ENCODE results near the gene TNNC2. TPM values are rescaled to one million over a fixed set of nuclear protein-coding genes. Genes with fewer than 3 reads are reported as not detected.

The TNNC2 gene
- total and polyA plus RNA-seq, 2 donors (not counting 1 experiment from before 2014, with no cell fraction given): 0.33 TPM; not detected in 1

DNA sequence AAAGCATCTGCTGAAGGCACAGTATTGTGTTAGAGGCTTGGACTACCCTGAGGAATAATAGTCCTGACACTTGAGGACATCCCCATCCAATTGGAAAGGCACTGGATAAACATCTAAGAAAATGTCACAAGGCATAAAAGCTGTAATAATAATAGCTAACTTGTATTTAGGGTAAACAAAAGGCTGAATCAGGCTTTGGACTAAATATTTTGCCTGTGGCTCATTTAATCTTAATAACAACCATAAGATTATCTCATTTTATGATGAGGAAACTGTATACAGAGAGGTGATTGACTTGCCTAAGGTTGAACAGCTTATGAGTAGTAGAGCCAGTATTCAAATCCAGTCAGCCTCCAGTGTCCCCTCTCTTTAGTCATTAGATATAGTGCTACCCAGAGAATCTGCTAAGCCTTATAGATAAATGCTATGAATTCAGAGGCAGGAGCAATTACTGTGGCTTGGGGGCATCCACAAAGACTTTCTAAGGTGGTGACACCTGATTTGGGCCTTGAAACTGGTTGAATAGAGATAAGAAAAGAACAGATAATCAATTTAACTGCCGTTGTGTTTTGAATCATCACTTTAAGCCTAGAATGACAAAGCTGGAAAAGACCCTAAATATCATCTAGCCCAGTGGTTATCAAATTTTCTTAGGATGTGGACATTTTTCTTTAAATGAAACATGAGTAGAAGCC, 46.4 kb upstream of the TNNC2 start:
- TF ChIP-seq EZH2 (IDR thresholded peaks at IDR 0.05; ENCODE audit: borderline replicate concordance, insufficient read depth, low read depth, low read length, poor library complexity, severe bottlenecking): no peak
- TF ChIP-seq, protein P1, sequence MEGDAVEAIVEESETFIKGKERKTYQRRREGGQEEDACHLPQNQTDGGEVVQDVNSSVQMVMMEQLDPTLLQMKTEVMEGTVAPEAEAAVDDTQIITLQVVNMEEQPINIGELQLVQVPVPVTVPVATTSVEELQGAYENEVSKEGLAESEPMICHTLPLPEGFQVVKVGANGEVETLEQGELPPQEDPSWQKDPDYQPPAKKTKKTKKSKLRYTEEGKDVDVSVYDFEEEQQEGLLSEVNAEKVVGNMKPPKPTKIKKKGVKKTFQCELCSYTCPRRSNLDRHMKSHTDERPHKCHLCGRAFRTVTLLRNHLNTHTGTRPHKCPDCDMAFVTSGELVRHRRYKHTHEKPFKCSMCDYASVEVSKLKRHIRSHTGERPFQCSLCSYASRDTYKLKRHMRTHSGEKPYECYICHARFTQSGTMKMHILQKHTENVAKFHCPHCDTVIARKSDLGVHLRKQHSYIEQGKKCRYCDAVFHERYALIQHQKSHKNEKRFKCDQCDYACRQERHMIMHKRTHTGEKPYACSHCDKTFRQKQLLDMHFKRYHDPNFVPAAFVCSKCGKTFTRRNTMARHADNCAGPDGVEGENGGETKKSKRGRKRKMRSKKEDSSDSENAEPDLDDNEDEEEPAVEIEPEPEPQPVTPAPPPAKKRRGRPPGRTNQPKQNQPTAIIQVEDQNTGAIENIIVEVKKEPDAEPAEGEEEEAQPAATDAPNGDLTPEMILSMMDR (IDR thresholded peaks at IDR 0.05): no peak
- CTCF ChIA-PET: interaction anchor here (1.4 kb wide), 1 partner anchor 32 kb away, joined by 3 read pairs; no protein-coding TSS in a partner anchor
- POLR2A ChIA-PET: interaction anchor here (1.6 kb wide), 1 partner anchor 61 kb away, joined by 3 read pairs; the partner anchor contains the start of gene PCIF1

DNA sequence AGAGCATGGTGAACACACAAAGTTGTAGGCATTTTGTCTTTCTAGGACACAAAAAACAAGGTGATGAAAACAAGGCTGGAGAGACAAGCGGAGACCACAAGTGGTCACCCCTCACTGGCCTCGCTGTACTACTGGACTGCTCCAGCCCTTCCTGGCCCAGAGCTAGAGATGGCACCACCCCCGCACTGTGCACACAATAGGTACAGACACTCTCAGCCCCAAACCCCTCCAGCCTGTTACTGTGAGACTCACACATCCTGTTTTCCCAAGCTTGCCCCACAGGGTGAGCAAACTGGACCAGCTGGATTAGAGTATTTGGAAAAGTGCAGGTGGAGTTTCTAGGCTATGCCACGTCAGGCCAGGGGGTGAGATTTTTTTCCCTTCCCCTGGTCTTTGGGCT, 45.5 kb upstream of the TNNC2 start:
- H3K9ac ChIP-seq (ENCODE audit: low read length): no peak overlapping the region
- TF ChIP-seq, protein P1 (IDR thresholded peaks at IDR 0.05): no peak
- TF ChIP-seq EZH2 (IDR thresholded peaks at IDR 0.05; ENCODE audit: borderline replicate concordance, insufficient read depth, low read depth, low read length, poor library complexity, severe bottlenecking): no peak
- ATAC-seq (ENCODE audit: low read depth): no peak
- no peak overlapping the region for H3K27ac ChIP-seq (ENCODE audit: low read length in 2 of 2)
- no peak overlapping the region for H3K27ac Mint-ChIP-seq
- no peaks in the 10 kb centered on the region for H3K27me3 ChIP-seq (replicated peaks in 1 of 4; ENCODE audit: control extremely low read depth in 1 of 4, control insufficient read depth in 3 of 4, insufficient read depth in 4 of 4, low read length in 3 of 4)
- H3K27me3 Mint-ChIP-seq: no peaks in the 10 kb centered on the region
- no peaks in the 10 kb centered on the region for H3K4me1 Mint-ChIP-seq
- 97% methylated on average over 3 of the region's 4 CpGs for WGBS (ENCODE audit: insufficient coverage)
- H3K4me1 ChIP-seq (ENCODE audit: control insufficient read depth in 2 of 2, insufficient read depth in 2 of 2, low read length in 2 of 2): no peaks in the 10 kb centered on the region
- CTCF ChIA-PET: interaction anchor here (1.4 kb wide), 1 partner anchor 31 kb away, joined by 3 read pairs; no protein-coding TSS in a partner anchor
- no peak overlapping the region for H3K4me3 Mint-ChIP-seq
- no peaks in the 10 kb centered on the region for H3K79me2 ChIP-seq (ENCODE audit: control insufficient read depth, insufficient read depth, low read length)
- no peaks in the 10 kb centered on the region for H3K9me3 Mint-ChIP-seq (ENCODE audit: insufficient read depth)
- no peak overlapping the region for H2AFZ ChIP-seq (ENCODE audit: insufficient read depth, low read depth, low read length, poor library complexity, severe bottlenecking)
- H3K4me3 ChIP-seq (ENCODE audit: control extremely low read depth in 1 of 5, extremely low read depth in 1 of 5, insufficient read depth in 1 of 5, low read depth in 2 of 5, low read length in 4 of 5): no peak overlapping the region
- no peaks in the 10 kb centered on the region for H3K9me3 ChIP-seq (ENCODE audit: control extremely low read depth in 1 of 3, control insufficient read depth in 2 of 3, insufficient read depth in 1 of 3, low read length in 2 of 3)
- POLR2A ChIA-PET: interaction anchor here (0.8 kb wide), 1 partner anchor 9 kb away, joined by 3 read pairs; no protein-coding TSS in a partner anchor
- peaks cover 2 to 15% of the 10 kb centered on the region in 2 experiments for H3K36me3 ChIP-seq (replicated peaks in 1 of 2; ENCODE audit: control extremely low read depth in 1 of 2, control insufficient read depth in 1 of 2, extremely low read depth in 1 of 2, insufficient read depth in 2 of 2, low read length in 1 of 2)
- intact Hi-C loops (cut with micrococcal nuclease): no loop called here
- DNase-seq: no peak
- H4K20me1 ChIP-seq (ENCODE audit: control insufficient read depth, insufficient read depth, low read length, poor library complexity, severe bottlenecking): no peaks in the 10 kb centered on the region
- H3K4me2 ChIP-seq (replicated peaks; ENCODE audit: low read depth, low read length, poor library complexity, severe bottlenecking): no peak overlapping the region

More for the DNA sequence above, 46.4 kb upstream of the TNNC2 start:
- ATAC-seq (ENCODE audit: low read depth) (no peak), DNase-seq (no peak)
- Histone ChIP-seq H3K9me3 (ENCODE audit: control extremely low read depth in 1 of 3, control insufficient read depth in 2 of 3, insufficient read depth in 1 of 3, low read length in 2 of 3) (no peaks in the 10 kb centered on the region), H3K36me3 (replicated peaks in 1 of 2; ENCODE audit: control extremely low read depth in 1 of 2, control insufficient read depth in 1 of 2, extremely low read depth in 1 of 2, insufficient read depth in 2 of 2, low read length in 1 of 2) (peaks cover 2 to 24% of the 10 kb centered on the region in 2 experiments), H3K4me3 (ENCODE audit: control extremely low read depth in 1 of 5, extremely low read depth in 1 of 5, insufficient read depth in 1 of 5, low read depth in 2 of 5, low read length in 4 of 5) (no peak overlapping the region), H3K79me2 (ENCODE audit: control insufficient read depth, insufficient read depth, low read length) (no peaks in the 10 kb centered on the region), H3K4me2 (replicated peaks; ENCODE audit: low read depth, low read length, poor library complexity, severe bottlenecking) (no peak overlapping the region), H3K9ac (ENCODE audit: low read length) (no peak overlapping the region), H3K4me1 (ENCODE audit: control insufficient read depth in 2 of 2, insufficient read depth in 2 of 2, low read length in 2 of 2) (no peaks in the 10 kb centered on the region), H4K20me1 (ENCODE audit: control insufficient read depth, insufficient read depth, low read length, poor library complexity, severe bottlenecking) (no peaks in the 10 kb centered on the region), H3K27me3 (replicated peaks in 1 of 4; ENCODE audit: control extremely low read depth in 1 of 4, control insufficient read depth in 3 of 4, insufficient read depth in 4 of 4, low read length in 3 of 4) (no peaks in the 10 kb centered on the region), H2AFZ (ENCODE audit: insufficient read depth, low read depth, low read length, poor library complexity, severe bottlenecking) (no peak overlapping the region), H3K27ac (ENCODE audit: low read length in 2 of 2) (no peak overlapping the region)
- no peak overlapping the region for H3K4me3 Mint-ChIP-seq
- intact Hi-C loops (cut with micrococcal nuclease): no loop called here
- WGBS (ENCODE audit: insufficient coverage): no CpG with 5 or more reads among the region's 1 CpG
- no peaks in the 10 kb centered on the region for H3K27me3 Mint-ChIP-seq
- no peak overlapping the region for H3K27ac Mint-ChIP-seq
- no peaks in the 10 kb centered on the region for H3K4me1 Mint-ChIP-seq
- H3K9me3 Mint-ChIP-seq (ENCODE audit: insufficient read depth): no peaks in the 10 kb centered on the region

Data from B cell (primary cell).